HG02970 (cell line): Measurements from ENCODE around the gene WDR37.

Source experiments
- ATAC-seq: cut with Tn5 transposase; IDR thresholded peaks from one replicate; pipeline ENCODE4 v1.9.1; 2021; ENCODE audit warnings: mild to moderate bottlenecking, moderate library complexity, moderate number of reproducible peaks; ENCODE audit not compliant: unreplicated experiment, low FRiP score

Gene WDR37

GRCh38 chr10:1180071-1180730 lies 124.0 kb downstream of the WDR37 start:
- no peak for ATAC-seq

GRCh38 chr10:1180836-1181235 lies 124.7 kb downstream of the WDR37 start:
- ATAC-seq: no peak
